SK-N-MC (cell line): Measurements from ENCODE around the gene COL6A2.
"Not testable (repeated sequence)": the region's sequence is repeated elsewhere in the genome, so short reads cannot be mapped to it uniquely, and the experiment has no call there.

Experiments
- DNase-seq: peaks from one replicate; pipeline ENCODE4 v3.0.0-alpha.2; 2011; ENCODE audit warnings: low read depth, low spot score
- H3K27ac ChIP-seq: fragments of 200-600 bp; sonication (generic); 2 replicates; pipeline ENCODE4 v1.5.1; 2016; ENCODE audit warnings: mixed run types
- H3K36me3 ChIP-seq: fragments of 200-600 bp; sonication (generic); 2 replicates; pipeline ENCODE4 v1.6.1; 2017; ENCODE audit warnings: antibody characterized with exemption, low read length, mixed read lengths; ENCODE audit not compliant: insufficient read depth
- H3K4me3 ChIP-seq: fragments of 200-600 bp; sonication (generic); 2 replicates; pipeline ENCODE4 v1.5.1; 2016
- H3K9ac ChIP-seq: fragments of 200-600 bp; sonication (generic); 2 replicates; pipeline ENCODE4 v1.8.0; 2017; ENCODE audit warnings: mixed run types, mixed read lengths; ENCODE audit not compliant: insufficient read length
- H3K9me3 ChIP-seq: fragments of 200-600 bp; sonication (generic); 2 replicates; pipeline ENCODE4 v1.6.1; 2017; ENCODE audit warnings: low read depth, mild to moderate bottlenecking, antibody characterized with exemption, low read length, moderate library complexity, mixed read lengths
- EZH2 ChIP-seq: fragments of 200-600 bp; sonication (generic); IDR thresholded peaks from one replicate; pipeline ENCODE4 v1.6.1; 2017; ENCODE audit warnings: antibody characterized with exemption
- FOXP2 ChIP-seq: optimal IDR thresholded peaks from 2 replicates; pipeline ENCODE3; 2011; ENCODE audit warnings: mild to moderate bottlenecking, moderate library complexity; ENCODE audit not compliant: insufficient read depth; ENCODE audit errors: extremely low read length, control extremely low read depth
- POLR2AphosphoS5 ChIP-seq: IDR thresholded peaks from 2 replicates; pipeline ENCODE4 v1.6.1; 2012; ENCODE audit warnings: mild to moderate bottlenecking, low read depth, low read length, borderline replicate concordance

Gene COL6A2

DNA sequence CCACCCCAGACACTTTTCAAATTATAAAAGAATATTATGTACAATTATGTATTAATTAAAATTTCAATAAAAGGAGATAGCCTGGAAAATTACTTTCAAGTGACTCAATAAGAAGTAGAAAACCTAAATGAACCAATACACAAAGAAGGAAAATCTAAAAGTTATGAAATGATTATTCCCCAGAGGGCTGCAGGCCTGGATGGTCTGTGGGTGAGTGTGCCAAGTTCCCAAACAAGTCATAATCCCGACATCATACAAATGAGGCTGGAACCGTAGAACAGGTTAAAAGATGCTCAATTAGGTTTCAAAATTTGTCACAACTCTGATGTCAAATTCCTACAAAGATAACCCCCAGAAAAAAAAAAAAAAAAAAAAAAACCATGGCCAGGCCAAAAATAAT, 73.7 kb downstream of the COL6A2 start:
- no peak for DNase-seq
- TF ChIP-seq EZH2 = no peak
- no peak for TF ChIP-seq FOXP2
- TF ChIP-seq POLR2AphosphoS5 = no peak
- no peak overlapping the region for H3K9ac ChIP-seq
- H3K9me3 ChIP-seq = no peaks in the 10 kb centered on the region
- no peaks in the 10 kb centered on the region for H3K36me3 ChIP-seq
- H3K4me3 ChIP-seq = no peak overlapping the region
- H3K27ac ChIP-seq = no peak overlapping the region

GRCh38 chr21:46171996-46172862, 74.3 kb downstream of the COL6A2 start:
- no peak overlapping the region for H3K9ac ChIP-seq
- no peaks in the 10 kb centered on the region for H3K36me3 ChIP-seq
- no peak for DNase-seq

GRCh38 chr21:46172863-46173528, 75.1 kb downstream of the COL6A2 start:
- no peak overlapping the region for H3K27ac ChIP-seq
- H3K9ac ChIP-seq = no peak overlapping the region
- H3K4me3 ChIP-seq = no peak overlapping the region
- no peaks in the 10 kb centered on the region for H3K36me3 ChIP-seq
- no peaks in the 10 kb centered on the region for H3K9me3 ChIP-seq
- DNase-seq = no peak
- TF ChIP-seq FOXP2 = no peak
- no peak for TF ChIP-seq EZH2

More at GRCh38 chr21:46171996-46172862, 74.3 kb downstream of the COL6A2 start:
- no peak for TF ChIP-seq POLR2AphosphoS5
- no peak for TF ChIP-seq FOXP2
- no peak for TF ChIP-seq EZH2
- H3K9me3 ChIP-seq = no peaks in the 10 kb centered on the region
- no peak overlapping the region for H3K27ac ChIP-seq
- no peak overlapping the region for H3K4me3 ChIP-seq

GRCh38 chr21:46173573-46173972, 75.7 kb downstream of the COL6A2 start:
- no peak overlapping the region for H3K27ac ChIP-seq
- no peak for DNase-seq
- H3K36me3 ChIP-seq = no peaks in the 10 kb centered on the region
- no peaks in the 10 kb centered on the region for H3K9me3 ChIP-seq
- TF ChIP-seq EZH2 (no peak), FOXP2 (no peak), POLR2AphosphoS5 (no peak)
- no peak overlapping the region for H3K4me3 ChIP-seq
- H3K9ac ChIP-seq = no peak overlapping the region

- H3K9ac ChIP-seq, H3K27ac ChIP-seq, H3K9me3 ChIP-seq, DNase-seq, H3K36me3 ChIP-seq, H3K4me3 ChIP-seq: not testable (repeated sequence)
These were observed 78.7 kb downstream of the COL6A2 start for GRCh38 chr21:46176443-46177129.

GRCh38 chr21:46178961-46179360, 81.0 kb downstream of the COL6A2 start:
- Histone ChIP-seq H3K4me3 (no peak overlapping the region), H3K9ac (no peak overlapping the region), H3K27ac (no peak overlapping the region), H3K36me3 (no peaks in the 10 kb centered on the region), H3K9me3 (no peaks in the 10 kb centered on the region)
- TF ChIP-seq FOXP2 (no peak), POLR2AphosphoS5 (no peak), EZH2 (no peak)
- no peak for DNase-seq
